Measurements from ENCODE around the gene WARS2. TPM values are rescaled to one million over a fixed set of nuclear protein-coding genes. Genes with fewer than 3 reads are reported as not detected.

WARS2 gene
- total and polyA plus RNA-seq, 2 of the 8 experiments (the other 6 are each of a cell fraction or from before 2014, with no cell fraction given): 4.3 to 12.9 TPM

DNA sequence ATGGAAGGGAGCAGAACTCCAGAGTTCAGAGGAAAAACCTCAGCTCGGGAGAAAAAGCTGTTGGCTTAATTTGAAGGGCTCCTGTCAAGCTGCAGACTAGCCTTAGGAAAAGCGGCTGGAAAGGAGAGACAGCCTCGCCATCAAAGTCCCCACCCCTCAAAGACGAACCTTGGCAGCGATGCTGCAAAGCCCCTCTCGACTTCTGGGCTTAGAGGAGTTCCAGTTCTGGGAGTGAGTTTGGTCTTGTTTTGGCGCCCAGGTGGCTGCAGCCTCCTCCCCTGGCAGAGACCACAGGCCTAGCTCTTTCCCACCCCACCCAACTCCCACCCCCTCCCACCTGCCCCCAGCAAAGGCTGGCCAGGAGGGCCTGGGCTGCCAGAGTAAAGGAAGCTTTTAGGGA lies 143.2 kb downstream of the WARS2 start:
- Histone ChIP-seq H2BK5ac (ENCODE audit: low read depth, low read length) (no peak overlapping the region), H2AK5ac (ENCODE audit: low read depth, low read length) (no peak overlapping the region), H3K79me2 (ENCODE audit: control insufficient read depth in 1 of 2, insufficient read depth in 2 of 2, low read length in 2 of 2) (no peaks in the 10 kb centered on the region), H3K79me1 (ENCODE audit: low read depth, low read length) (no peaks in the 10 kb centered on the region), H3K18ac (ENCODE audit: extremely low read depth, low read length) (no peak overlapping the region), H2AFZ (ENCODE audit: low read length) (no peak overlapping the region), H4K20me1 (replicated peaks in 1 of 2; ENCODE audit: control insufficient read depth in 1 of 2, insufficient read depth in 2 of 2, low read length in 2 of 2) (peaks cover 7 to 27% of the 10 kb centered on the region in 2 experiments), H4K91ac (replicated peaks; ENCODE audit: insufficient read length, low read length) (no peak overlapping the region), H4K5ac (ENCODE audit: insufficient read length, low read depth, low read length) (no peak overlapping the region), H2BK20ac (ENCODE audit: low read length) (no peak overlapping the region), H2BK12ac (ENCODE audit: low read depth, low read length) (no peak overlapping the region), H3K9me3 (ENCODE audit: insufficient read depth in 2 of 2, low read depth in 1 of 2, low read length in 1 of 2) (no peaks in the 10 kb centered on the region), H2BK120ac (replicated peaks; ENCODE audit: low read depth, low read length) (no peak overlapping the region), H3K23me2 (ENCODE audit: low read depth, low read length) (no peaks in the 10 kb centered on the region; the same call in 1 of the 2 replicates), H3K23ac (ENCODE audit: insufficient read length) (no peak overlapping the region), H3K4me1 (replicated peaks in 1 of 4; ENCODE audit: control insufficient read depth in 3 of 4, insufficient read depth in 4 of 4, low read length in 3 of 4) (peaks cover 9 to 35% (median 16%) of the 10 kb centered on the region in 4 experiments), H3K27me3 (replicated peaks in 1 of 4; ENCODE audit: control insufficient read depth in 3 of 4, extremely low read depth in 1 of 4, insufficient read depth in 3 of 4, low read length in 3 of 4) (peaks cover 100% of the 10 kb centered on the region in 4 experiments), H3K27ac (ENCODE audit: low read depth, low read length) (no peak overlapping the region), H3K4me3 (ENCODE audit: extremely low read depth in 1 of 4, insufficient read depth in 2 of 4, low read depth in 3 of 4, low read length in 4 of 4) (no peak overlapping the region), H3K4ac (replicated peaks; ENCODE audit: insufficient read length, low read depth, low read length) (no peak overlapping the region), H3K56ac (replicated peaks; ENCODE audit: insufficient read length, low read depth, low read length) (no peak overlapping the region), H3K4me2 (ENCODE audit: insufficient read depth in 1 of 2, low read depth in 2 of 2, low read length in 2 of 2) (no peak overlapping the region), H3K36me3 (ENCODE audit: control insufficient read depth in 2 of 4, insufficient read depth in 4 of 4, low read length in 3 of 4) (no peaks in the 10 kb centered on the region), H4K8ac (ENCODE audit: extremely low read depth, insufficient read depth, low read length) (0 out of 2 replicates have a peak overlapping the region, but pooled peaks have one; percentile 29), H2BK15ac (ENCODE audit: low read length) (no peak overlapping the region), H3K14ac (ENCODE audit: insufficient read length) (no peak overlapping the region), H3K9ac (replicated peaks in 1 of 4; ENCODE audit: extremely low read depth in 1 of 4, low read depth in 3 of 4, low read length in 3 of 4) (no peak overlapping the region)
- TF ChIP-seq NANOG (IDR thresholded peaks at IDR 0.05; ENCODE audit: insufficient read depth, low read depth, low read length, poor library complexity, severe bottlenecking): no peak
- POLR2A ChIA-PET (ENCODE audit: partially characterized antibody): interaction anchor here (1.4 kb wide), 1 partner anchor 9 kb away, joined by 3 read pairs; no protein-coding TSS in a partner anchor
- WGBS, 2 experiments (ENCODE audit: extremely low coverage in 1 of 2, insufficient coverage in 1 of 2, insufficient read length in 1 of 2, insufficient replicate concordance in 2 of 2, low coverage in 1 of 2, low lambda C conversion rate in 2 of 2, missing lambda C conversion rate in 1 of 2): 33% methylated on average over 7 of the region's 7 CpGs; no CpG with 5 or more reads in 1 of the 2 experiments
- no peak for FAIRE-seq
- DNase-seq (ENCODE audit: low read depth in 1 of 2, low spot score in 2 of 2): no peak
- CTCF ChIA-PET (ENCODE audit: partially characterized antibody): interaction anchor here (1.3 to 2.6 kb wide), 3 partner anchors 9 to 14 kb away, joined by 3 to 8 read pairs (median 3); no protein-coding TSS in a partner anchor

All from H1 (cell line).